Astrocyte (in vitro differentiated cells and primary cell): Measurements from ENCODE around the gene CLCC1. TPM values are rescaled to one million over a fixed set of nuclear protein-coding genes. Genes with fewer than 3 reads are reported as not detected.

ENCODE experiments used
- DNase-seq: peaks from one replicate; pipeline ENCODE4 v3.0.0-alpha.2; 2010; ENCODE audit warnings: low read depth
- FAIRE-seq: peaks from 2 replicates; lab custom pipeline; 2011; peaks lifted over from hg19 to GRCh38; lab: Jason Lieb, UNC
- H2AFZ ChIP-seq: 2 replicates; pipeline ENCODE4 v1.6.0; 2012; ENCODE audit warnings: low read depth, low read length, inconsistent platforms
- H3K27ac ChIP-seq: 2 replicates; pipeline ENCODE4 v1.5.1; 2011; ENCODE audit warnings: low read depth, low read length, inconsistent platforms
- H3K27me3 ChIP-seq: 2 replicates; pipeline ENCODE4 v1.6.0; 2011; ENCODE audit warnings: low read length, inconsistent platforms; ENCODE audit not compliant: insufficient read depth
- H3K36me3 ChIP-seq: 2 replicates; pipeline ENCODE4 v1.5.1; 2011; ENCODE audit warnings: low read length, inconsistent platforms; ENCODE audit not compliant: insufficient read depth
- H3K4me1 ChIP-seq: 2 replicates; pipeline ENCODE4 v1.5.1; 2011; ENCODE audit warnings: low read length, inconsistent platforms; ENCODE audit not compliant: insufficient read depth
- H3K4me2 ChIP-seq: 2 replicates; pipeline ENCODE4 v1.6.0; 2012; ENCODE audit warnings: low read length, inconsistent platforms
- H3K4me3 ChIP-seq: 2 replicates; pipeline ENCODE4 v1.5.1; 2011; ENCODE audit warnings: low read depth, mild to moderate bottlenecking, low read length, inconsistent platforms; ENCODE audit not compliant: insufficient read depth
- H3K79me2 ChIP-seq: 2 replicates; pipeline ENCODE4 v1.6.0; 2012; ENCODE audit warnings: mild to moderate bottlenecking, low read length, inconsistent platforms; ENCODE audit not compliant: insufficient read depth
- H3K9ac ChIP-seq: 2 replicates; pipeline ENCODE4 v1.6.0; 2012; ENCODE audit warnings: mild to moderate bottlenecking, low read length, inconsistent platforms
- H3K9me3 ChIP-seq: 2 replicates; pipeline ENCODE4 v1.5.1; 2012; ENCODE audit warnings: low read depth, mild to moderate bottlenecking, low read length, inconsistent platforms; ENCODE audit not compliant: insufficient read depth
- H4K20me1 ChIP-seq: 2 replicates; pipeline ENCODE4 v1.6.0; 2012; ENCODE audit warnings: low read length, inconsistent platforms; ENCODE audit not compliant: insufficient read depth
- H3K27ac Mint-ChIP-seq: one replicate; pipeline ENCODE4 v1.8.0; 2021; ENCODE audit warnings: mild to moderate bottlenecking, mixed read lengths; ENCODE audit not compliant: unreplicated experiment
- H3K27me3 Mint-ChIP-seq: one replicate; pipeline ENCODE4 v1.8.0; 2021; ENCODE audit warnings: low read depth, mixed read lengths; ENCODE audit not compliant: unreplicated experiment
- H3K36me3 Mint-ChIP-seq: one replicate; pipeline ENCODE4 v1.8.0; 2021; ENCODE audit warnings: low read depth, mixed read lengths; ENCODE audit not compliant: unreplicated experiment
- H3K4me1 Mint-ChIP-seq: one replicate; pipeline ENCODE4 v1.8.0; 2021; ENCODE audit warnings: low read depth, mixed read lengths; ENCODE audit not compliant: unreplicated experiment
- H3K4me3 Mint-ChIP-seq: one replicate; pipeline ENCODE4 v1.8.0; 2021; ENCODE audit warnings: mild to moderate bottlenecking, moderate library complexity, mixed read lengths; ENCODE audit not compliant: unreplicated experiment
- H3K9me3 Mint-ChIP-seq: one replicate; pipeline ENCODE4 v1.8.0; 2021; ENCODE audit warnings: mild to moderate bottlenecking, mixed read lengths; ENCODE audit not compliant: unreplicated experiment
- EZH2 ChIP-seq: IDR thresholded peaks from 2 replicates; pipeline ENCODE4 v1.6.1; 2012; ENCODE audit warnings: mild to moderate bottlenecking, low read length, inconsistent platforms; ENCODE audit not compliant: insufficient read depth
- total RNA-seq: library from RNA; stranded (reverse); gene quantifications from 2 replicates; pipeline ENCODE4 v1.2.1, GENCODE V29; 2021
- TF ChIP-seq, protein P1 (sequence below): IDR thresholded peaks from 2 replicates; pipeline ENCODE4 v1.5.1; 2011; ENCODE audit warnings: low read depth, mild to moderate bottlenecking, inconsistent platforms, low read length, moderate library complexity; ENCODE audit not compliant: insufficient read depth

Gene CLCC1
- total RNA-seq, 1 donor from 2014 or later: 33.5 TPM

DNA sequence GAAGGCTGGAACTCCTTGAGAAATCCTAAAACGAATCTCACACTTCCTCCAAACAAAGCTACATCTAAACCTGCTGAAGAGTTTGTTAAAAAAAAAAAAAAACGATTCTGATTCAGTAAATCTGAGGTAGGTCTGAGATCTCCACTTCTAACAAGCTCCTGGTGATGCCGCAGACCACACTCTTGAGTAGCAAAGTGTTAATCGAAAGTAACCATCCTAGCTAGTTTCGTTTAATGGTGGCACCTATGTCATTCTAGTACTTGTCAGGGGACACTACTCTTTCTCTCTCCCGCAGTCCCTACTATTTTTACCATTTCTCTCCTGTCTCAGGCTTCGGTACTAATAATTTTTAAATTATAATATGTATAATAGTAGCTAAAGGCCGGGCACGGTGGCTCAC is 2.1 kb downstream of the CLCC1 start:
- peaks cover 23% of the 10 kb centered on the region for H4K20me1 ChIP-seq
- Mint-ChIP-seq H3K4me3 (no peak overlapping the region), H3K27ac (no peak overlapping the region), H3K36me3 (peaks cover 5% of the 10 kb centered on the region), H3K4me1 (peaks cover 9% of the 10 kb centered on the region), H3K9me3 (no peaks in the 10 kb centered on the region), H3K27me3 (no peaks in the 10 kb centered on the region)
- peaks cover 8% of the 10 kb centered on the region for H3K4me1 ChIP-seq
- no peak for DNase-seq
- no peak overlapping the region for H3K9ac ChIP-seq
- no peaks in the 10 kb centered on the region for H3K27me3 ChIP-seq
- H3K27ac ChIP-seq: no peak overlapping the region
- H3K4me2 ChIP-seq: no peak overlapping the region
- H3K4me3 ChIP-seq: no peak overlapping the region
- no peak overlapping the region for H2AFZ ChIP-seq
- H3K9me3 ChIP-seq: no peaks in the 10 kb centered on the region
- TF ChIP-seq EZH2: no peak
- TF ChIP-seq, protein P1, sequence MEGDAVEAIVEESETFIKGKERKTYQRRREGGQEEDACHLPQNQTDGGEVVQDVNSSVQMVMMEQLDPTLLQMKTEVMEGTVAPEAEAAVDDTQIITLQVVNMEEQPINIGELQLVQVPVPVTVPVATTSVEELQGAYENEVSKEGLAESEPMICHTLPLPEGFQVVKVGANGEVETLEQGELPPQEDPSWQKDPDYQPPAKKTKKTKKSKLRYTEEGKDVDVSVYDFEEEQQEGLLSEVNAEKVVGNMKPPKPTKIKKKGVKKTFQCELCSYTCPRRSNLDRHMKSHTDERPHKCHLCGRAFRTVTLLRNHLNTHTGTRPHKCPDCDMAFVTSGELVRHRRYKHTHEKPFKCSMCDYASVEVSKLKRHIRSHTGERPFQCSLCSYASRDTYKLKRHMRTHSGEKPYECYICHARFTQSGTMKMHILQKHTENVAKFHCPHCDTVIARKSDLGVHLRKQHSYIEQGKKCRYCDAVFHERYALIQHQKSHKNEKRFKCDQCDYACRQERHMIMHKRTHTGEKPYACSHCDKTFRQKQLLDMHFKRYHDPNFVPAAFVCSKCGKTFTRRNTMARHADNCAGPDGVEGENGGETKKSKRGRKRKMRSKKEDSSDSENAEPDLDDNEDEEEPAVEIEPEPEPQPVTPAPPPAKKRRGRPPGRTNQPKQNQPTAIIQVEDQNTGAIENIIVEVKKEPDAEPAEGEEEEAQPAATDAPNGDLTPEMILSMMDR: no peak
- FAIRE-seq: no peak
- H3K36me3 ChIP-seq: no peaks in the 10 kb centered on the region
- peaks cover 42% of the 10 kb centered on the region for H3K79me2 ChIP-seq

DNA sequence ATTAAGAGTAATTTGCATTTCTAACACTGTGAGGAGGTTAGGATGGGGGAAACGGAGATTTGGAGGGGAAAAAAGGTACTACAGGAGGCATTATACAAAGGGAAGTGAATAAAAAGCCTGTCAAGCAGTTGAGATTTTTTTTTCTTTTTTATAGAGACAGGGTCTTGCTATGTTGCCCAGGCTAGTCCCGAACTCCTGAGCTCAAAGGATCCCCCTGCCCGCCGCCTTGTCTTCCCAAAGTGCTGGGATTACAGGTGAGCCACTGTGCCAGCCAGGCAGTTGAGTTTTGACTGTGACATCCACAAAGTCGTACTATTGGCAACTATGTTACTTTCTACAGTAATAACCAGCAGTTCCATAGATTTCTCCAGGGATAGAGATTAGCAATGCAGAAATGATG is 2.6 kb downstream of the CLCC1 start:
- peaks cover 6% of the 10 kb centered on the region for H3K36me3 Mint-ChIP-seq

DNA sequence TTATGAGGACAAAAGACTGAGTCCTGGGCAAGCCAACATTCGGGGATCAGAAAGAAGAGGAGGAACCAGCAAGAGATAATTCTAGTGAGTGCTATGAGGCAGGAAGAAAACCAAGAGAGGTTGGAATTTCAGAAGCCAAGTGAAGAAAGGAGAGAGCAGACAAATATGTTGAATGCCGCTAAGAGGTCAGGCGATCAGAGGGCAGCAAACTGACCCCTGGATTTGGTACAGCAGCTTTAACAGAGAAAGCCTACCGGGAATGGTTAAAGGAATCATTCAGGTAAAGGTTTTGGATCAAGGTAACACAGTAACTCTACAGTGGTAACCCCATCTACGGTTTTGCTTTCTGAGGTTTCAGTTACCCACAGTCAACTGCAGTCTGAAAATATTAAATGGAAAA is 5.4 kb downstream of the CLCC1 start:
- no peak overlapping the region for H3K4me3 Mint-ChIP-seq
- Histone ChIP-seq H3K79me2 (peaks cover 69% of the 10 kb centered on the region), H3K4me1 (peaks cover 8% of the 10 kb centered on the region), H3K27ac (no peak overlapping the region), H3K4me2 (no peak overlapping the region), H3K27me3 (no peaks in the 10 kb centered on the region), H3K9ac (no peak overlapping the region), H3K4me3 (no peak overlapping the region), H2AFZ (no peak overlapping the region), H4K20me1 (peaks cover 45% of the 10 kb centered on the region), H3K9me3 (no peaks in the 10 kb centered on the region), H3K36me3 (no peaks in the 10 kb centered on the region)
- no peaks in the 10 kb centered on the region for H3K27me3 Mint-ChIP-seq
- FAIRE-seq: no peak
- no peak overlapping the region for H3K27ac Mint-ChIP-seq
- peaks cover 16% of the 10 kb centered on the region for H3K4me1 Mint-ChIP-seq
- peaks cover 18% of the 10 kb centered on the region for H3K36me3 Mint-ChIP-seq
- no peaks in the 10 kb centered on the region for H3K9me3 Mint-ChIP-seq
- no peak for DNase-seq
- TF ChIP-seq EZH2: no peak
- TF ChIP-seq, protein P1: no peak

More for the DNA sequence above, 2.6 kb downstream of the CLCC1 start:
- Histone ChIP-seq H3K4me3 (no peak overlapping the region), H3K79me2 (peaks cover 46% of the 10 kb centered on the region), H3K4me1 (peaks cover 8% of the 10 kb centered on the region), H3K36me3 (no peaks in the 10 kb centered on the region), H3K9ac (no peak overlapping the region), H4K20me1 (peaks cover 28% of the 10 kb centered on the region), H2AFZ (no peak overlapping the region), H3K9me3 (no peaks in the 10 kb centered on the region), H3K27ac (no peak overlapping the region), H3K27me3 (no peaks in the 10 kb centered on the region), H3K4me2 (no peak overlapping the region)
- Mint-ChIP-seq H3K9me3 (no peaks in the 10 kb centered on the region), H3K4me1 (peaks cover 11% of the 10 kb centered on the region), H3K27me3 (no peaks in the 10 kb centered on the region), H3K4me3 (no peak overlapping the region), H3K27ac (no peak overlapping the region)
- FAIRE-seq (no peak), DNase-seq (no peak)
- TF ChIP-seq, protein P1: no peak
- TF ChIP-seq EZH2: no peak
